HEK293 (cell line): ENCODE measurements around the gene CPHXL.

Experiments used
- CTCF ChIA-PET: fragments of 350-600 bp; formaldehyde crosslinking; extraction: SDS; loops from one replicate; lab custom pipeline; 2021; ENCODE audit warnings: antibody characterized with exemption; lab: Yijun Ruan, JAX
- POLR2A ChIA-PET: fragments of 300-600 bp; formaldehyde crosslinking; extraction: SDS; loops from one replicate; lab custom pipeline; 2020; ENCODE audit warnings: antibody characterized with exemption, inconsistent platforms; lab: Yijun Ruan, JAX
- H3K27ac ChIP-seq: fragments of 200-500 bp; sonication (Bioruptor generic); 2 replicates; pipeline ENCODE4 v1.5.1; 2014; ENCODE audit warnings: low read depth, low read length, control low read depth, inconsistent platforms; ENCODE audit errors: extremely low read depth
- H3K36me3 ChIP-seq, 2 experiments: fragments of 200-500 bp in 1 of 2; sonication (Bioruptor generic) in 1 of 2; 1 replicate in 1 of 2; 2 replicates in 1 of 2; pipeline ENCODE4 v1.5.1; 2014 to 2017; ENCODE audit warnings: inconsistent platforms in 2 of 2, low read length in 2 of 2; ENCODE audit not compliant: control insufficient read depth in 2 of 2, insufficient read depth in 1 of 2
- H3K4me1 ChIP-seq: fragments of 200-500 bp; sonication (Bioruptor generic); 2 replicates; pipeline ENCODE4 v1.5.1; 2014; ENCODE audit warnings: mild to moderate bottlenecking, low read length, inconsistent platforms; ENCODE audit not compliant: control insufficient read depth, insufficient read depth
- H3K4me3 ChIP-seq: 2 replicates; pipeline ENCODE4 v1.5.1; 2011; ENCODE audit warnings: low read depth, mild to moderate bottlenecking, control low read depth, low read length, moderate library complexity
- H3K9me3 ChIP-seq: fragments of 200-500 bp; sonication (Bioruptor generic); 2 replicates; pipeline ENCODE4 v1.5.1; 2014; ENCODE audit warnings: low read depth, low read length, inconsistent platforms; ENCODE audit not compliant: control insufficient read depth, insufficient read depth
- GLI2 ChIP-seq: fragments of 450-650 bp; formaldehyde crosslinking; IDR thresholded peaks from 2 replicates; pipeline ENCODE4; 2017; ENCODE audit warnings: missing biosample characterization, missing genetic modification characterization, low read depth, borderline replicate concordance
- MZF1 ChIP-seq: fragments of 450-650 bp; formaldehyde crosslinking; IDR thresholded peaks from 2 replicates; pipeline ENCODE4 v1.5.1; 2017; ENCODE audit warnings: missing biosample characterization, missing genetic modification characterization, borderline replicate concordance
- ZFP3 ChIP-seq: fragments of 450-650 bp; formaldehyde crosslinking; IDR thresholded peaks from 2 replicates; pipeline ENCODE4 v1.5.1; 2016; ENCODE audit warnings: low read depth, missing biosample characterization, missing genetic modification characterization
- ZFP41 ChIP-seq: fragments of 450-650 bp; formaldehyde crosslinking; IDR thresholded peaks from 2 replicates; pipeline ENCODE4 v1.5.1; 2016; ENCODE audit warnings: missing biosample characterization, missing genetic modification characterization, borderline replicate concordance
- ZNF19 ChIP-seq: fragments of 450-650 bp; formaldehyde crosslinking; IDR thresholded peaks from 2 replicates; pipeline ENCODE4; 2016; ENCODE audit warnings: missing biosample characterization, missing genetic modification characterization, low read depth
- ZNF202 ChIP-seq: fragments of 450-650 bp; formaldehyde crosslinking; IDR thresholded peaks from 2 replicates; pipeline ENCODE4 v1.5.1; 2016; ENCODE audit warnings: missing biosample characterization, missing genetic modification characterization, borderline replicate concordance
- ZNF211 ChIP-seq: fragments of 450-650 bp; formaldehyde crosslinking; IDR thresholded peaks from 2 replicates; pipeline ENCODE4 v1.5.1; 2016; ENCODE audit warnings: low read depth, missing biosample characterization, missing genetic modification characterization
- ZNF23 ChIP-seq: fragments of 450-650 bp; formaldehyde crosslinking; IDR thresholded peaks from 2 replicates; pipeline ENCODE4 v1.5.1; 2016; ENCODE audit warnings: missing biosample characterization, missing genetic modification characterization, borderline replicate concordance
- ZNF266 ChIP-seq: fragments of 450-650 bp; formaldehyde crosslinking; IDR thresholded peaks from 2 replicates; pipeline ENCODE4 v1.5.1; 2016; ENCODE audit warnings: missing biosample characterization, missing genetic modification characterization, low read depth
- ZNF473 ChIP-seq: fragments of 450-650 bp; formaldehyde crosslinking; IDR thresholded peaks from 2 replicates; pipeline ENCODE4 v1.5.1; 2017; ENCODE audit warnings: missing biosample characterization, missing genetic modification characterization
- ZNF626 ChIP-seq: fragments of 450-650 bp; sonication (Bioruptor Pico); formaldehyde crosslinking; IDR thresholded peaks from 2 replicates; pipeline ENCODE4 v1.5.1; 2018; ENCODE audit warnings: missing biosample characterization, missing genetic modification characterization, inconsistent platforms
- ZNF792 ChIP-seq: fragments of 450-650 bp; formaldehyde crosslinking; IDR thresholded peaks from 2 replicates; pipeline ENCODE4 v1.5.1; 2016; ENCODE audit warnings: missing biosample characterization, missing genetic modification characterization
- ZSCAN30 ChIP-seq: fragments of 450-650 bp; IDR thresholded peaks from 2 replicates; pipeline ENCODE4 v1.5.1; 2018; ENCODE audit warnings: missing biosample characterization, mild to moderate bottlenecking, missing genetic modification characterization, moderate library complexity
- TF ChIP-seq, protein P1 (sequence below): fragments of 450-650 bp; formaldehyde crosslinking; IDR thresholded peaks from 2 replicates; pipeline ENCODE4 v1.5.0; 2017; ENCODE audit warnings: missing biosample characterization, missing genetic modification characterization, borderline replicate concordance
- TF ChIP-seq, protein P2 (sequence below): fragments of 450-650 bp; formaldehyde crosslinking; IDR thresholded peaks from 2 replicates; pipeline ENCODE4 v1.5.1; 2016; ENCODE audit warnings: missing biosample characterization, missing genetic modification characterization
- TF ChIP-seq, protein P3 (sequence below): fragments of 450-650 bp; formaldehyde crosslinking; IDR thresholded peaks from 2 replicates; pipeline ENCODE4 v1.5.1; 2016; ENCODE audit warnings: missing biosample characterization, missing genetic modification characterization
- TF ChIP-seq, protein P4 (sequence below): fragments of 450-650 bp; formaldehyde crosslinking; IDR thresholded peaks from 2 replicates; pipeline ENCODE4 v1.5.1; 2017; ENCODE audit warnings: missing biosample characterization, missing genetic modification characterization
- TF ChIP-seq, protein P5 (sequence below): fragments of 450-650 bp; formaldehyde crosslinking; IDR thresholded peaks from 2 replicates; pipeline ENCODE4 v1.5.1; 2017; ENCODE audit warnings: missing biosample characterization, missing genetic modification characterization
- TF ChIP-seq, protein P6 (sequence below): fragments of 450-650 bp; formaldehyde crosslinking; IDR thresholded peaks from 2 replicates; pipeline ENCODE4 v1.5.1; 2016; ENCODE audit warnings: missing biosample characterization, missing genetic modification characterization

Gene CPHXL

DNA sequence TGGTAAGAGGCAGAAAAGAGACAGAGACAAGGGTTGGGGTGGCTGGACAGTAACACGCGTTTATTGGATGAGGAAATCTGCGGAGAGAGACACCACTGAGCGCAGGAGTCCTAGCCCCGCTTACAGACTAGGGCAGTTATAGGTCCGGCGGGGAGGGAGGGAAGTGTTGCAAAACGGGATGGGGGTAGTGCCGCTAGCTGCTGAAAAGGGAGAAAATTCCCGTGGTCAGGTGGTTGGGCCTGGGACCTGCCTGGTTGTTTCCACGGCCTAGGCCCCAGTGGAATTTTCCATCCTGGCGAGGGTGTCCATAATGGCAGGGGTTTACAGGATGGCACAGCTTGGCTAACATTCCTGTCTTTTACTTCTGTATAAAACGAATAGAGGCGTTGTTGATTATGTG lies 44.0 kb downstream of the CPHXL start (continued):
- TF ChIP-seq, protein P1, sequence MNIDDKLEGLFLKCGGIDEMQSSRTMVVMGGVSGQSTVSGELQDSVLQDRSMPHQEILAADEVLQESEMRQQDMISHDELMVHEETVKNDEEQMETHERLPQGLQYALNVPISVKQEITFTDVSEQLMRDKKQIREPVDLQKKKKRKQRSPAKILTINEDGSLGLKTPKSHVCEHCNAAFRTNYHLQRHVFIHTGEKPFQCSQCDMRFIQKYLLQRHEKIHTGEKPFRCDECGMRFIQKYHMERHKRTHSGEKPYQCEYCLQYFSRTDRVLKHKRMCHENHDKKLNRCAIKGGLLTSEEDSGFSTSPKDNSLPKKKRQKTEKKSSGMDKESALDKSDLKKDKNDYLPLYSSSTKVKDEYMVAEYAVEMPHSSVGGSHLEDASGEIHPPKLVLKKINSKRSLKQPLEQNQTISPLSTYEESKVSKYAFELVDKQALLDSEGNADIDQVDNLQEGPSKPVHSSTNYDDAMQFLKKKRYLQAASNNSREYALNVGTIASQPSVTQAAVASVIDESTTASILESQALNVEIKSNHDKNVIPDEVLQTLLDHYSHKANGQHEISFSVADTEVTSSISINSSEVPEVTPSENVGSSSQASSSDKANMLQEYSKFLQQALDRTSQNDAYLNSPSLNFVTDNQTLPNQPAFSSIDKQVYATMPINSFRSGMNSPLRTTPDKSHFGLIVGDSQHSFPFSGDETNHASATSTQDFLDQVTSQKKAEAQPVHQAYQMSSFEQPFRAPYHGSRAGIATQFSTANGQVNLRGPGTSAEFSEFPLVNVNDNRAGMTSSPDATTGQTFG (tag by site-specific recombination) = no peak
- TF ChIP-seq, protein P2, sequence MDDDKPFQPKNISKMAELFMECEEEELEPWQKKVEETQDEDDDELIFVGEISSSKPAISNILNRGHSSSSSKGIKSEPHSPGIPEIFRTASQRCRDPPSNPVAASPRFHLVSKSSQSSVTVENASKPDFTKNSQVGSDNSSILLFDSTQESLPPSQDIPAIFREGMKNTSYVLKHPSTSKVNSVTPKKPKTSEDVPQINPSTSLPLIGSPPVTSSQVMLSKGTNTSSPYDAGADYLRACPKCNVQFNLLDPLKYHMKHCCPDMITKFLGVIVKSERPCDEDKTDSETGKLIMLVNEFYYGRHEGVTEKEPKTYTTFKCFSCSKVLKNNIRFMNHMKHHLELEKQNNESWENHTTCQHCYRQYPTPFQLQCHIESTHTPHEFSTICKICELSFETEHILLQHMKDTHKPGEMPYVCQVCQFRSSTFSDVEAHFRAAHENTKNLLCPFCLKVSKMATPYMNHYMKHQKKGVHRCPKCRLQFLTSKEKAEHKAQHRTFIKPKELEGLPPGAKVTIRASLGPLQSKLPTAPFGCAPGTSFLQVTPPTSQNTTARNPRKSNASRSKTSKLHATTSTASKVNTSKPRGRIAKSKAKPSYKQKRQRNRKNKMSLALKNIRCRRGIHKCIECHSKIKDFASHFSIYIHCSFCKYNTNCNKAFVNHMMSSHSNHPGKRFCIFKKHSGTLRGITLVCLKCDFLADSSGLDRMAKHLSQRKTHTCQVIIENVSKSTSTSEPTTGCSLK = no peak
- TF ChIP-seq ZSCAN30 (tag by site-specific recombination) = no peak
- TF ChIP-seq, protein P3, sequence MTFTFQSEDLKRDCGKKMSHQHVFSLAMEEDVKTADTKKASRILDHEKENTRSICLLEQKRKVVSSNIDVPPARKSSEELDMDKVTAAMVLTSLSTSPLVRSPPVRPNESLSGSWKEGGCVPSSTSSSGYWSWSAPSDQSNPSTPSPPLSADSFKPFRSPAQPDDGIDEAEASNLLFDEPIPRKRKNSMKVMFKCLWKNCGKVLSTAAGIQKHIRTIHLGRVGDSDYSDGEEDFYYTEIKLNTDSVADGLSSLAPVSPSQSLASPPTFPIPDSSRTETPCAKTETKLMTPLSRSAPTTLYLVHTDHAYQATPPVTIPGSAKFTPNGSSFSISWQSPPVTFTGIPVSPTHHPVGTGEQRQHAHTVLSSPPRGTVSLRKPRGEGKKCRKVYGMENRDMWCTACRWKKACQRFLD (tag by site-specific recombination) = no peak

DNA sequence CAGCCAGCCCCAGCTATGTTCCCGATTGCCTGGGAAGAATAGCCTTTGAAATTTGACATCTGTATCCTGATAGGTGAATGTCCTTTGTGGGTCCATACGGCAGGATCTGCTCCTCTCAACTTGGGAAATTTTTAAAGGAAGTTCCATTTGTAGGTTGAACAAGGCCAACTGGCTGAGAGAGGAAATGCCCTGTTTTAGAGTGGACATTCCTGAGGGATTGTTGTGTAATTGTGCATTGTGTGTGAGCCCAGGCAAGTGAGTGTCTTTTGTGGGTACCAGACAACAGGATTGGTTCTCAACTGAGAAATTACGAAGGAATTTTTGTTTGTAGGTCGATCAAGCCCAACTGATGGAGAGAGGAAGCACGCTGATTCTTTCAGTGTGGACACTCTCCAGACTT lies 46.9 kb downstream of the CPHXL start:
- H3K4me1 ChIP-seq = no peaks in the 10 kb centered on the region
- POLR2A ChIA-PET = no interaction called here
- no peaks in the 10 kb centered on the region for H3K9me3 ChIP-seq
- no peaks in the 10 kb centered on the region for H3K36me3 ChIP-seq
- H3K4me3 ChIP-seq = no peak overlapping the region
- TF ChIP-seq ZNF626 (tag by site-specific recombination) (no peak), ZFP3 (tag by site-specific recombination) (no peak), ZNF792 (tag by site-specific recombination) (no peak), ZNF211 (tag by site-specific recombination) (no peak), ZNF23 (tag by site-specific recombination) (no peak), ZNF473 (tag by site-specific recombination) (no peak), ZFP41 (tag by site-specific recombination) (no peak), ZNF202 (tag by site-specific recombination) (no peak), MZF1 (tag by site-specific recombination) (no peak), ZNF266 (tag by site-specific recombination) (no peak), GLI2 (tag by site-specific recombination) (no peak), ZNF19 (no peak)
- TF ChIP-seq, protein P4, sequence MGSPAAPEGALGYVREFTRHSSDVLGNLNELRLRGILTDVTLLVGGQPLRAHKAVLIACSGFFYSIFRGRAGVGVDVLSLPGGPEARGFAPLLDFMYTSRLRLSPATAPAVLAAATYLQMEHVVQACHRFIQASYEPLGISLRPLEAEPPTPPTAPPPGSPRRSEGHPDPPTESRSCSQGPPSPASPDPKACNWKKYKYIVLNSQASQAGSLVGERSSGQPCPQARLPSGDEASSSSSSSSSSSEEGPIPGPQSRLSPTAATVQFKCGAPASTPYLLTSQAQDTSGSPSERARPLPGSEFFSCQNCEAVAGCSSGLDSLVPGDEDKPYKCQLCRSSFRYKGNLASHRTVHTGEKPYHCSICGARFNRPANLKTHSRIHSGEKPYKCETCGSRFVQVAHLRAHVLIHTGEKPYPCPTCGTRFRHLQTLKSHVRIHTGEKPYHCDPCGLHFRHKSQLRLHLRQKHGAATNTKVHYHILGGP (tag by site-specific recombination) = no peak
- TF ChIP-seq, protein P5, sequence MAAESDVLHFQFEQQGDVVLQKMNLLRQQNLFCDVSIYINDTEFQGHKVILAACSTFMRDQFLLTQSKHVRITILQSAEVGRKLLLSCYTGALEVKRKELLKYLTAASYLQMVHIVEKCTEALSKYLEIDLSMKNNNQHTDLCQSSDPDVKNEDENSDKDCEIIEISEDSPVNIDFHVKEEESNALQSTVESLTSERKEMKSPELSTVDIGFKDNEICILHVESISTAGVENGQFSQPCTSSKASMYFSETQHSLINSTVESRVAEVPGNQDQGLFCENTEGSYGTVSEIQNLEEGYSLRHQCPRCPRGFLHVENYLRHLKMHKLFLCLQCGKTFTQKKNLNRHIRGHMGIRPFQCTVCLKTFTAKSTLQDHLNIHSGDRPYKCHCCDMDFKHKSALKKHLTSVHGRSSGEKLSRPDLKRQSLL (tag by site-specific recombination) = no peak
- TF ChIP-seq, protein P6, sequence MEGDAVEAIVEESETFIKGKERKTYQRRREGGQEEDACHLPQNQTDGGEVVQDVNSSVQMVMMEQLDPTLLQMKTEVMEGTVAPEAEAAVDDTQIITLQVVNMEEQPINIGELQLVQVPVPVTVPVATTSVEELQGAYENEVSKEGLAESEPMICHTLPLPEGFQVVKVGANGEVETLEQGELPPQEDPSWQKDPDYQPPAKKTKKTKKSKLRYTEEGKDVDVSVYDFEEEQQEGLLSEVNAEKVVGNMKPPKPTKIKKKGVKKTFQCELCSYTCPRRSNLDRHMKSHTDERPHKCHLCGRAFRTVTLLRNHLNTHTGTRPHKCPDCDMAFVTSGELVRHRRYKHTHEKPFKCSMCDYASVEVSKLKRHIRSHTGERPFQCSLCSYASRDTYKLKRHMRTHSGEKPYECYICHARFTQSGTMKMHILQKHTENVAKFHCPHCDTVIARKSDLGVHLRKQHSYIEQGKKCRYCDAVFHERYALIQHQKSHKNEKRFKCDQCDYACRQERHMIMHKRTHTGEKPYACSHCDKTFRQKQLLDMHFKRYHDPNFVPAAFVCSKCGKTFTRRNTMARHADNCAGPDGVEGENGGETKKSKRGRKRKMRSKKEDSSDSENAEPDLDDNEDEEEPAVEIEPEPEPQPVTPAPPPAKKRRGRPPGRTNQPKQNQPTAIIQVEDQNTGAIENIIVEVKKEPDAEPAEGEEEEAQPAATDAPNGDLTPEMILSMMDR (tag by site-specific recombination) = no peak
- CTCF ChIA-PET = no interaction called here
- no peak overlapping the region for H3K27ac ChIP-seq
